Measurements from ENCODE around the gene COMP.

GRCh38 chr19:18770663-18771327, 20.3 kb downstream of the COMP start:
- TF ChIP-seq CTCF (conservative IDR thresholded peaks at IDR 0.05; ENCODE audit: low read length) (no peak), EZH2phosphoT487 (IDR thresholded peaks at IDR 0.05; ENCODE audit: borderline replicate concordance) (no peak)
